ENCODE measurements around the gene ERI3.

The ERI3 gene

DNA sequence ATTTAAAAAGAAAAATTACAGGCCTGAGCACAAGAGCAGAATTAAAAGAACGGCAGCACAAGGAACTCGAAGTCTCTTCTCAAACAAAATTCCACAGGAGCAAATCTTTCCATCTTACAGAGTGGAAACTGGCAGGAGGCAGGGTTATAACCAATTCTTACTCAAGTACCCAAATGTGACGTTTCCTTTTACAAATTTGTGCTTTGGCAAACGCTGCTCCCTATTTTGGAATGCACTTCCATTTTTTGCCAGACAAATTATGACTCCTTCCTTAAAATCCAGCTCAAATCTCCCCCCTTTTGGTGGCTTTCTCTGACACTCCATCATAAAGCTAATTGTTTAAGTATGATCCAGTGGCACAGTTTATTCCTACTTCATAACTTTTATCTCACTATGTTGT lies 7.8 kb downstream of the ERI3 start:
- Histone ChIP-seq H3K4me3 (replicated peaks; ENCODE audit: insufficient read depth, low read length) (no peak overlapping the region), H3K27ac (replicated peaks) (no peak overlapping the region), H3K27me3 (ENCODE audit: insufficient read depth, poor library complexity, severe bottlenecking) (no peaks in the 10 kb centered on the region)
- TF ChIP-seq, protein P1, sequence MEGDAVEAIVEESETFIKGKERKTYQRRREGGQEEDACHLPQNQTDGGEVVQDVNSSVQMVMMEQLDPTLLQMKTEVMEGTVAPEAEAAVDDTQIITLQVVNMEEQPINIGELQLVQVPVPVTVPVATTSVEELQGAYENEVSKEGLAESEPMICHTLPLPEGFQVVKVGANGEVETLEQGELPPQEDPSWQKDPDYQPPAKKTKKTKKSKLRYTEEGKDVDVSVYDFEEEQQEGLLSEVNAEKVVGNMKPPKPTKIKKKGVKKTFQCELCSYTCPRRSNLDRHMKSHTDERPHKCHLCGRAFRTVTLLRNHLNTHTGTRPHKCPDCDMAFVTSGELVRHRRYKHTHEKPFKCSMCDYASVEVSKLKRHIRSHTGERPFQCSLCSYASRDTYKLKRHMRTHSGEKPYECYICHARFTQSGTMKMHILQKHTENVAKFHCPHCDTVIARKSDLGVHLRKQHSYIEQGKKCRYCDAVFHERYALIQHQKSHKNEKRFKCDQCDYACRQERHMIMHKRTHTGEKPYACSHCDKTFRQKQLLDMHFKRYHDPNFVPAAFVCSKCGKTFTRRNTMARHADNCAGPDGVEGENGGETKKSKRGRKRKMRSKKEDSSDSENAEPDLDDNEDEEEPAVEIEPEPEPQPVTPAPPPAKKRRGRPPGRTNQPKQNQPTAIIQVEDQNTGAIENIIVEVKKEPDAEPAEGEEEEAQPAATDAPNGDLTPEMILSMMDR (IDR thresholded peaks at IDR 0.05; ENCODE audit: insufficient read depth, low read length): no peak
- no peak for TF ChIP-seq SPI1 (IDR thresholded peaks at IDR 0.05; ENCODE audit: borderline replicate concordance, low read depth)
- TF ChIP-seq, protein P2, sequence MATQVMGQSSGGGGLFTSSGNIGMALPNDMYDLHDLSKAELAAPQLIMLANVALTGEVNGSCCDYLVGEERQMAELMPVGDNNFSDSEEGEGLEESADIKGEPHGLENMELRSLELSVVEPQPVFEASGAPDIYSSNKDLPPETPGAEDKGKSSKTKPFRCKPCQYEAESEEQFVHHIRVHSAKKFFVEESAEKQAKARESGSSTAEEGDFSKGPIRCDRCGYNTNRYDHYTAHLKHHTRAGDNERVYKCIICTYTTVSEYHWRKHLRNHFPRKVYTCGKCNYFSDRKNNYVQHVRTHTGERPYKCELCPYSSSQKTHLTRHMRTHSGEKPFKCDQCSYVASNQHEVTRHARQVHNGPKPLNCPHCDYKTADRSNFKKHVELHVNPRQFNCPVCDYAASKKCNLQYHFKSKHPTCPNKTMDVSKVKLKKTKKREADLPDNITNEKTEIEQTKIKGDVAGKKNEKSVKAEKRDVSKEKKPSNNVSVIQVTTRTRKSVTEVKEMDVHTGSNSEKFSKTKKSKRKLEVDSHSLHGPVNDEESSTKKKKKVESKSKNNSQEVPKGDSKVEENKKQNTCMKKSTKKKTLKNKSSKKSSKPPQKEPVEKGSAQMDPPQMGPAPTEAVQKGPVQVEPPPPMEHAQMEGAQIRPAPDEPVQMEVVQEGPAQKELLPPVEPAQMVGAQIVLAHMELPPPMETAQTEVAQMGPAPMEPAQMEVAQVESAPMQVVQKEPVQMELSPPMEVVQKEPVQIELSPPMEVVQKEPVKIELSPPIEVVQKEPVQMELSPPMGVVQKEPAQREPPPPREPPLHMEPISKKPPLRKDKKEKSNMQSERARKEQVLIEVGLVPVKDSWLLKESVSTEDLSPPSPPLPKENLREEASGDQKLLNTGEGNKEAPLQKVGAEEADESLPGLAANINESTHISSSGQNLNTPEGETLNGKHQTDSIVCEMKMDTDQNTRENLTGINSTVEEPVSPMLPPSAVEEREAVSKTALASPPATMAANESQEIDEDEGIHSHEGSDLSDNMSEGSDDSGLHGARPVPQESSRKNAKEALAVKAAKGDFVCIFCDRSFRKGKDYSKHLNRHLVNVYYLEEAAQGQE (IDR thresholded peaks at IDR 0.05; ENCODE audit: insufficient replicate concordance, low read depth): no peak
- TF ChIP-seq GABPA (IDR thresholded peaks at IDR 0.05; ENCODE audit: low read depth): no peak
- no peak for TF ChIP-seq POLR2AphosphoS5 (IDR thresholded peaks at IDR 0.05; ENCODE audit: low read depth)
- DNase-seq (ENCODE audit: low read depth in 1 of 2, low spot score in 1 of 2): no peak

DNA sequence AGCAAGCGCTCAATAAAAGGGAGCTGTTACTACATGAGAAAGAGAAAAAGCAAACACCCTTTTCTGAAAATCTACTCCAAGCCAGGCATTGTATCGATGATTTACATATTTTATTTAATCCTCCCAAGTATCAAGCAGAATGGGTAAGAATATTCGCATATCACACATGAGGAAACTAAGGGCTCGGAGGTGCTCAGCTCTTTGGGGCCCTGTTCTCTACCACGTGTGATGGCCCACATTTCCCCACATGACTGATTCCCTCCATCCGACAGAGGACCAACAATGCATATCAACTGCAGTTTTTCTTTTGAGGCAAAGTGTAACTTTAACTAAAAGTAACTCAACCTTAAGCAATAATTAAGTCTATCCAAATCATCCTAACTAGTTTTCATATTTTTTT lies 8.2 kb downstream of the ERI3 start:
- H3K27me3 ChIP-seq (ENCODE audit: insufficient read depth, poor library complexity, severe bottlenecking): no peaks in the 10 kb centered on the region
- H3K4me3 ChIP-seq (replicated peaks; ENCODE audit: insufficient read depth, low read length): no peak overlapping the region
- no peak for DNase-seq (ENCODE audit: low read depth in 1 of 2, low spot score in 1 of 2)
- H3K27ac ChIP-seq (replicated peaks): no peak overlapping the region
- TF ChIP-seq SPI1 (IDR thresholded peaks at IDR 0.05; ENCODE audit: borderline replicate concordance, low read depth) (no peak), POLR2AphosphoS5 (IDR thresholded peaks at IDR 0.05; ENCODE audit: low read depth) (no peak), GABPA (IDR thresholded peaks at IDR 0.05; ENCODE audit: low read depth) (no peak)
- TF ChIP-seq, protein P2 (IDR thresholded peaks at IDR 0.05; ENCODE audit: insufficient replicate concordance, low read depth): no peak
- TF ChIP-seq, protein P1 (IDR thresholded peaks at IDR 0.05; ENCODE audit: insufficient read depth, low read length): no peak

GRCh38 chr1:44346184-44346583 lies 8.9 kb downstream of the ERI3 start:
- H3K27me3 ChIP-seq (ENCODE audit: insufficient read depth, poor library complexity, severe bottlenecking): no peaks in the 10 kb centered on the region
- H3K4me3 ChIP-seq (replicated peaks; ENCODE audit: insufficient read depth, low read length): no peak overlapping the region
- no peak for DNase-seq (ENCODE audit: low read depth in 1 of 2, low spot score in 1 of 2)
- no peak overlapping the region for H3K27ac ChIP-seq (replicated peaks)
- TF ChIP-seq, protein P2 (IDR thresholded peaks at IDR 0.05; ENCODE audit: insufficient replicate concordance, low read depth): no peak
- TF ChIP-seq, protein P1 (IDR thresholded peaks at IDR 0.05; ENCODE audit: insufficient read depth, low read length): no peak
- no peak for TF ChIP-seq POLR2AphosphoS5 (IDR thresholded peaks at IDR 0.05; ENCODE audit: low read depth)
- no peak for TF ChIP-seq GABPA (IDR thresholded peaks at IDR 0.05; ENCODE audit: low read depth)
- TF ChIP-seq SPI1 (IDR thresholded peaks at IDR 0.05; ENCODE audit: borderline replicate concordance, low read depth): no peak
